Right lung (tissue), 5 donors: Measurements from ENCODE around the gene STAC3. TPM values are rescaled to one million over a fixed set of nuclear protein-coding genes. Genes with fewer than 3 reads are reported as not detected.

Experiments used
- DNase-seq, 2 donors: peaks; one replicate each; pipeline ENCODE4 v3.0.0-alpha.2; 2013
- polyA plus RNA-seq, 5 donors: library from polyadenylated mRNA; unstranded; fragments of 120-200 nt; gene quantifications; one replicate each; pipeline versions ENCODE4 v1.2.1 to v1.2.3, GENCODE V29; 2013; ENCODE audit warnings: inconsistent platforms in 1 of 5, low replicate concordance in 1 of 5; ENCODE audit not compliant: insufficient read length in 5 of 5, insufficient read depth in 1 of 5

STAC3 gene
- polyA plus RNA-seq, 5 donors = 2.9 to 20.8 (median 4.3) TPM

- DNase-seq = no peak
Measured at GRCh38 chr12:57236201-57236924, 14.6 kb downstream of the STAC3 start.

- DNase-seq = no peak
Measured at GRCh38 chr12:57235728-57236131, 15.3 kb downstream of the STAC3 start.

DNA sequence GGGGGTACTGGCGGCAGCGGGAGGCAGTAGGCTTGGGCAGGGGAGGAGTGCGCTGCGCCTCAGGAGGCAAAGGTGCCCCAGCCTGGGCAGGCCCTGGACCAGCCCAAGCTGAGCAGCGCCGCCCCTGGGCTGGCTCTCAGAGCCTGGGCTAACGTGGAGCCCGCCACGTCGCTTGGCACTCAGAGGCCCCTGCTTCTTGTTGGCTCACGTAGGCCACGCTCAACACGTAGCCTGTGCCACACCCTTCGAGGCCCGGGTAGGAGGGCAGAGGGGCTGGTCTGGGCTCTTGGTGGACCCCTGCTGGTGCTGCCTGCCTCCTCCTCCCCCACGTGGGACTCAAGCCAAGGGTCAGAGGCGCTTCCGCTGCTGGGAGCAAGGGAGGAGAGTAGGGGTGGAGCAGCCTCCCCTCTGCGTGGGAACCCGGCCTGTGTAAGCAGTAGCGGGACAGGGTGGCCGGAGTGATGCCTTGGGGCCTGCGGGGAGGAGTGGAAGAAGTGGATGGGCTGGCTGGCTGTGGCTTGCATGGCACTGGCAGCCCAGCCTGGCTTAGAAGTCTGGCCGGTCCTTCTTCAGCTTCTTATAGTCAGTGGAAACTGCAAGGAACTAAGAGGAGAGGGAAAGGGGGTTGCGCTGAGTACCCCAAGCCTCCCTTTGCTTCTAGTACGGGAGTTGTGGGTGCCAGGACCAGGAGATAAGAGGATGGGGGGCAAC, 15.8 kb downstream of the STAC3 start:
- peak; percentile 70 to 75 for DNase-seq

GRCh38 chr12:57234571-57235016, 16.4 kb downstream of the STAC3 start:
- DNase-seq = no peak

GRCh38 chr12:57234233-57234570, 16.8 kb downstream of the STAC3 start:
- DNase-seq = no peak

GRCh38 chr12:57233357-57234232, 17.4 kb downstream of the STAC3 start:
- DNase-seq = no peak

- DNase-seq = no peak
Measured at GRCh38 chr12:57232156-57232756, 18.7 kb downstream of the STAC3 start.

GRCh38 chr12:57231276-57232021, 19.5 kb downstream of the STAC3 start:
- no peak for DNase-seq

GRCh38 chr12:57230381-57231155, 20.4 kb downstream of the STAC3 start:
- DNase-seq = no peak

- DNase-seq = peak; percentile 92 to 95
Measured at GRCh38 chr12:57229634-57230380, 21.2 kb downstream of the STAC3 start, which contains the start of gene SHMT2. Gene SHMT2, plus strand, starts transcription at chr12:57229711. Its CDS starts 68 bp downstream, at chr12:57229779.

DNA sequence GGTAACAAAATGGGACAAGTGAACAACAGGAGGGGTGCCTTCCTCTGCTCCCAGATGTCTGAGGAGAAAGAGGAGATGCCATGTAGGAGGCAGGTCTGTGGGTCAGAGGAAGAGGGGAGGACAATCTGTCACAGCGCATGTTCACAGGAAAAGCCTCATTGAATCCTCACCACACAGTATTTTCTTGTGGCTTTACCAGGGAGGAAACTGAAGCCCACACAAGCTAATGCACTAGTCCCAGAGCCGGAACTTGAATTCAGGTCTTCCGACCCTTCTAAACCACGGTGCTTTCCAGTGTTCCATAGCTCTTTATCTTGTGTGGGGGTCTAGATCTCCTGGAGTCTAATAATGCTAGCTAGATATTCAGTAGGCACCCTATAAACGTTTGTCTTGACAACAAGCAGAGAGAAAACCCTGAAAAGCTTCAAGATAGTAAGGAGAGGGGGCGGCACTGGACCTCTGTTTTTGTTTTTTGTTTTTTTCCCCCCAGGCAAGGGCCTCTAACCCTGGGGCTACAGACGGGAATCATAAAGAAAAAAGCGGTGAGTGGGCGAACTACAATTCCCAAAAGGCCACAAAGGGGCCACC, 21.8 kb downstream of the STAC3 start:
- DNase-seq = no peak

GRCh38 chr12:57227315-57228115, 23.5 kb downstream of the STAC3 start:
- no peak for DNase-seq

GRCh38 chr12:57226588-57227314, 24.2 kb downstream of the STAC3 start:
- no peak for DNase-seq

- no peak for DNase-seq
Measured at GRCh38 chr12:57225680-57226210, 25.2 kb downstream of the STAC3 start.

DNA sequence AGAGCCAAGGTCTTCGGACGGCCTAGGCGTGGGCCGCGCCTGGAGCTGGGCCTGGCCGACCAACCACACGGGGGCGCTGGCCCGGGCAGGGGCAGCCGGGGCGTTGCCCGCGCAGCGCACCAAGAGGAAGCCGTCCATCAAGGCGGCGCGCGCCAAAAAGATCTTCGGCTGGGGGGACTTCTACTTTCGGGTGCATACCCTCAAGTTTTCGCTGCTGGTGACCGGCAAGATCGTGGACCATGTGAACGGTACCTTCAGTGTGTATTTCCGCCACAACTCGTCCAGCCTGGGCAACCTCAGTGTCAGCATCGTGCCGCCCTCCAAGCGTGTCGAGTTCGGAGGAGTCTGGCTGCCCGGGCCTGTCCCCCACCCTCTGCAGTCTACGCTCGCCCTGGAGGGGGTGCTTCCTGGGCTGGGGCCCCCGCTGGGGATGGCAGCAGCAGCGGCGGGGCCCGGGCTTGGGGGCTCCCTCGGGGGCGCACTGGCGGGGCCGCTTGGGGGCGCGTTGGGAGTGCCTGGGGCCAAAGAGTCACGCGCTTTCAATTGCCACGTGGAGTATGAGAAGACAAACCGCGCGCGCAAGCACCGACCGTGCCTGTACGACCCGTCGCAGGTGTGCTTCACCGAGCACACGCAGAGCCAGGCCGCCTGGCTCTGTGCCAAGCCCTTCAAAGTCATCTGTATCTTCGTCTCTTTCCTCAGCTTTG, 25.9 kb downstream of the STAC3 start:
- no peak for DNase-seq

- no peak for DNase-seq
Measured at GRCh38 chr12:57224278-57224972, 26.6 kb downstream of the STAC3 start.
